A549 (cell line): ENCODE measurements around the gene CBY1. TPM values are rescaled to one million over a fixed set of nuclear protein-coding genes. Genes with fewer than 3 reads are reported as not detected.

ENCODE experiments used
- ATAC-seq, 2 experiments: fragments of 200-7000 bp in 1 of 2; fragments of >200 bp in 1 of 2; cut with Nextera tagmentation in 1 of 2; cut with Tn5 transposase in 1 of 2; 3 replicates each; pipeline versions ENCODE4 v1.8.0 to v1.9.1; 2018 to 2020; ENCODE audit warnings: mild to moderate bottlenecking in 1 of 2, moderate library complexity in 1 of 2
- CTCF ChIA-PET: fragments of 300-600 bp; sonication (Branson Sonifier 250); formaldehyde crosslinking; extraction: SDS; loops from one replicate; lab custom pipeline; 2021; ENCODE audit warnings: antibody characterized with exemption, inconsistent platforms; lab: Yijun Ruan, JAX
- POLR2A ChIA-PET: fragments of 350-600 bp; formaldehyde crosslinking; extraction: SDS; loops from one replicate; lab custom pipeline; 2021; ENCODE audit warnings: antibody characterized with exemption, inconsistent platforms; lab: Yijun Ruan, JAX
- DNase-seq, 2 experiments: peaks; one replicate each; pipeline versions ENCODE4 v3.0.0 to v3.0.0-alpha.2; 2011 to 2016; ENCODE audit warnings: low read depth in 1 of 2, low spot score in 1 of 2
- FAIRE-seq: peaks from 2 replicates; lab custom pipeline; 2011; peaks lifted over from hg19 to GRCh38; lab: Jason Lieb, UNC
- H3K27ac ChIP-seq, 2 experiments: fragments of >200 bp; sonication (Bioruptor Twin); formaldehyde crosslinking; 3 replicates each; pipeline ENCODE4 v1.5.1; 2016 to 2017
- H3K4me1 ChIP-seq: fragments of >200 bp; sonication (Bioruptor Twin); formaldehyde crosslinking; 3 replicates; pipeline ENCODE4 v1.6.1; 2016
- H3K4me2 ChIP-seq: fragments of >200 bp; sonication (Bioruptor Twin); formaldehyde crosslinking; 3 replicates; pipeline ENCODE4 v1.6.1; 2016
- H3K4me3 ChIP-seq: fragments of >200 bp; sonication (Bioruptor Twin); formaldehyde crosslinking; 3 replicates; pipeline ENCODE4 v1.5.1; 2016
- H3K9me3 ChIP-seq: fragments of >200 bp; sonication (Bioruptor Twin); formaldehyde crosslinking; 3 replicates; pipeline ENCODE4 v1.6.1; 2016
- BHLHE40 ChIP-seq: IDR thresholded peaks from 2 replicates; pipeline ENCODE4 v1.6.1; 2012; ENCODE audit warnings: low read depth, low read length, inconsistent platforms
- CBX2 ChIP-seq: fragments of 200-600 bp; sonication (generic); IDR thresholded peaks from 2 replicates; pipeline ENCODE4 v1.6.1; 2016; ENCODE audit warnings: low read depth, mild to moderate bottlenecking, borderline replicate concordance
- CBX8 ChIP-seq: fragments of 200-600 bp; sonication (generic); IDR thresholded peaks from 2 replicates; pipeline ENCODE4 v1.6.1; 2016
- EHMT2 ChIP-seq: fragments of 200-600 bp; sonication (generic); IDR thresholded peaks from 2 replicates; pipeline ENCODE4 v1.6.1; 2016; ENCODE audit warnings: antibody characterized with exemption, low read depth, mild to moderate bottlenecking, moderate library complexity
- EP300 ChIP-seq, 2 experiments: fragments of >200 bp; sonication (Bioruptor Twin); formaldehyde crosslinking; IDR thresholded peaks; 2 replicates in 1 of 2; 3 replicates in 1 of 2; pipeline ENCODE4 v1.6.1; 2016 to 2017
- FOSB ChIP-seq: fragments of 250-450 bp; sonication (Bioruptor Pico); IDR thresholded peaks from 2 replicates; pipeline ENCODE4 v1.5.0; 2020; ENCODE audit warnings: mild to moderate bottlenecking, moderate library complexity
- FOSL2 ChIP-seq, 2 experiments: fragments of 450-650 bp in 1 of 2; fragments of >200 bp in 1 of 2; sonication (Bioruptor Twin) in 1 of 2; formaldehyde crosslinking; IDR thresholded peaks; 2 replicates each; pipeline versions ENCODE4 v1.5.0 to v1.6.1; 2016 to 2020; ENCODE audit warnings: mild to moderate bottlenecking in 1 of 2, moderate library complexity in 1 of 2
- FOXS1 ChIP-seq: fragments of 250-450 bp; sonication (Bioruptor Pico); IDR thresholded peaks from 2 replicates; pipeline ENCODE4 v1.5.0; 2020; ENCODE audit warnings: mild to moderate bottlenecking, moderate library complexity
- HDAC2 ChIP-seq: fragments of 200-600 bp; sonication (generic); IDR thresholded peaks from 2 replicates; pipeline ENCODE4 v1.6.1; 2016
- JUN ChIP-seq, 2 experiments: fragments of >200 bp; sonication (Bioruptor Twin); formaldehyde crosslinking; IDR thresholded peaks; 2 replicates in 1 of 2; 3 replicates in 1 of 2; pipeline ENCODE4 v1.6.1; 2016 to 2017
- JUNB ChIP-seq: fragments of >200 bp; sonication (Bioruptor Twin); formaldehyde crosslinking; IDR thresholded peaks from 2 replicates; pipeline ENCODE4 v1.6.1; 2016
- KDM1A ChIP-seq: fragments of 200-600 bp; sonication (generic); IDR thresholded peaks from 2 replicates; pipeline ENCODE4 v1.6.1; 2016; ENCODE audit warnings: low read depth, mild to moderate bottlenecking
- KDM5A ChIP-seq: fragments of 200-600 bp; sonication (generic); IDR thresholded peaks from 2 replicates; pipeline ENCODE4 v1.6.1; 2016; ENCODE audit warnings: antibody characterized with exemption, mild to moderate bottlenecking
- MAZ ChIP-seq: fragments of 150-350 bp; IDR thresholded peaks from 2 replicates; pipeline ENCODE4 v1.6.1; 2014; ENCODE audit warnings: antibody characterized with exemption, low read depth, low read length, borderline replicate concordance
- MYC ChIP-seq: IDR thresholded peaks from 2 replicates; pipeline ENCODE4 v1.6.1; 2012; ENCODE audit warnings: mild to moderate bottlenecking, inconsistent platforms, low read length, improper control_type of control experiment, borderline replicate concordance
- NPAS2 ChIP-seq: fragments of 250-450 bp; sonication (Bioruptor Pico); IDR thresholded peaks from 2 replicates; pipeline ENCODE4 v1.8.0; 2022; ENCODE audit warnings: mild to moderate bottlenecking, moderate library complexity, borderline replicate concordance
- PHF8 ChIP-seq: fragments of 200-600 bp; sonication (generic); IDR thresholded peaks from 2 replicates; pipeline ENCODE4 v1.6.1; 2016; ENCODE audit warnings: low read depth, mild to moderate bottlenecking, antibody characterized with exemption, moderate library complexity, borderline replicate concordance
- SMC3 ChIP-seq: fragments of >200 bp; sonication (Bioruptor Twin); formaldehyde crosslinking; IDR thresholded peaks from 3 replicates; pipeline ENCODE4 v1.6.1; 2018; ENCODE audit warnings: inconsistent platforms
- WGBS: methylation state at CpG from one replicate; pipeline ENCODE4 v1.1.6; 2017; ENCODE audit errors: missing lambda C conversion rate; 5-methylcytosine and 5-hydroxymethylcytosine counted together
- polyA plus RNA-seq, 4 experiments: library from polyadenylated mRNA; depleted of rRNA in 3 of 4; stranded (reverse); fragments of >200 nt; fragmentation: RNase III in 1 of 4; extraction: RNeasy Plus Mini Kit Qiagen cat#74134 plus additional on column Dnase treatment in 1 of 4; gene quantifications; 2 replicates in 3 of 4; 3 replicates in 1 of 4; pipeline ENCODE4 v1.2.3, GENCODE V29; 2011 to 2017
- TF ChIP-seq, protein P1 (sequence below): IDR thresholded peaks from 2 replicates; pipeline ENCODE4 v1.6.1; 2012
- TF ChIP-seq, protein P2 (sequence below): fragments of >200 bp; sonication (Bioruptor Twin); formaldehyde crosslinking; IDR thresholded peaks from 2 replicates; pipeline ENCODE4 v1.6.1; 2016
- TF ChIP-seq, protein P3 (sequence below): fragments of 200-600 bp; sonication (generic); IDR thresholded peaks from 2 replicates; pipeline ENCODE4 v1.6.1; 2016; ENCODE audit warnings: antibody characterized with exemption, mild to moderate bottlenecking, moderate library complexity

CBY1 gene
- polyA plus RNA-seq, 2 of the 4 experiments (the other 2 are of a cell fraction): 19.4 to 20.8 TPM

DNA sequence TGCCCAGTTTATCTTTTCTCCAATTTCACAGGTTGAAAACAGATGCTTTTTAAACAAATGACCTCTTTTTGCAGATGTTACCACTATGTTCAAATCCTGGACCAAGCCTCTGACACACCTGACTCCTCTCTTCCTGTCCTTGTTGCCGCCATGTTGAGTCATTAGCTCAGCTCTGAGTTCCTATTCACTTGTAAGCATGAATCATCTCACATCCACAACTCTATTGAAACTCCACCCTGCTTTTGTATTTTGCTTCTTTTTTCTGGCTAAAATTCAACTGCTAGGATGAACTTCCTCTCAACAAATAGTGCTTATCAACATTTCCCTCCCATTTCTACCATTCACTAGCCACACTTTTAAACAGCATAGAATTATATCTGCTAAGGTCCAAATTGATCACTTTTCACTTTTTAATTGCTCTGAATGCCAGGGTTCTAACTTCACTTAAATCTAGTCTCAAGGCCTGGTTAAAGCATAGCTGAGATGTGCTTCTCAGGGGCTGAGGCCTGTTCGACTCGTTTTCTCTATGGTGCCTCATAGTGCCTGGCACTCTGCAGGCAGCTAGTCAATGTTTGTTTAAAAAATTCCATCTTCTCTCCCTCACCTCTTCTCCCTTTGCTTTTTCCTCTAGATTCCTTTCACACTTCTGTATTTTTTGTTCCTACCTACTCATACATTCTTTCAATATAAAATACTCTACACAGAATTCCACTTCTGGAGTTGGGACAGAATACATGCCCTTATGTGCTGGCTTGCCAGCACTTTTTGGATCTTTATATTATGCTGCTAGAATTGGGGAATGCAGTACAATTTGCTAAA lies 40.4 kb downstream of the CBY1 start:
- Histone ChIP-seq H3K9me3 (no peaks in the 10 kb centered on the region), H3K4me2 (peak overlapping the region; percentile 86), H3K27ac (peak overlapping the region; percentile 56 to 80), H3K4me1 (peaks cover 53% of the 10 kb centered on the region), H3K4me3 (0 out of 3 replicates have a peak overlapping the region, but pooled peaks have one; percentile 6)
- TF ChIP-seq EHMT2 (no peak), SMC3 (no peak), FOSL2 (IDR thresholded peaks at IDR 0.05) (no peak), FOSL2 (CRISPR knock-in tag; IDR thresholded peaks at IDR 0.05) (peak; percentile 50), FOSB (CRISPR knock-in tag) (no peak; the same call in 1 of the 2 replicates), NPAS2 (CRISPR knock-in tag) (no peak)
- POLR2A ChIA-PET: interaction anchor here (1.0 to 2.9 kb wide), 3 partner anchors 9 to 15 kb away, joined by 3 to 15 read pairs (median 3); partner anchors contain the start of genes GTPBP1 and TOMM22
- FAIRE-seq: no peak
- ATAC-seq: peak in 1 of 2 experiments; percentile 44; a peak in 3 of 6 replicates
- 7% methylated on average over 3 of the region's 3 CpGs for WGBS
- DNase-seq: peak; percentile 57 to 61
- CTCF ChIA-PET: interaction anchor here (1.1 to 5.6 kb wide), 3 partner anchors 15 to 645 kb away, joined by 3 to 47 read pairs (median 3); partner anchors contain the start of gene TOMM22

DNA sequence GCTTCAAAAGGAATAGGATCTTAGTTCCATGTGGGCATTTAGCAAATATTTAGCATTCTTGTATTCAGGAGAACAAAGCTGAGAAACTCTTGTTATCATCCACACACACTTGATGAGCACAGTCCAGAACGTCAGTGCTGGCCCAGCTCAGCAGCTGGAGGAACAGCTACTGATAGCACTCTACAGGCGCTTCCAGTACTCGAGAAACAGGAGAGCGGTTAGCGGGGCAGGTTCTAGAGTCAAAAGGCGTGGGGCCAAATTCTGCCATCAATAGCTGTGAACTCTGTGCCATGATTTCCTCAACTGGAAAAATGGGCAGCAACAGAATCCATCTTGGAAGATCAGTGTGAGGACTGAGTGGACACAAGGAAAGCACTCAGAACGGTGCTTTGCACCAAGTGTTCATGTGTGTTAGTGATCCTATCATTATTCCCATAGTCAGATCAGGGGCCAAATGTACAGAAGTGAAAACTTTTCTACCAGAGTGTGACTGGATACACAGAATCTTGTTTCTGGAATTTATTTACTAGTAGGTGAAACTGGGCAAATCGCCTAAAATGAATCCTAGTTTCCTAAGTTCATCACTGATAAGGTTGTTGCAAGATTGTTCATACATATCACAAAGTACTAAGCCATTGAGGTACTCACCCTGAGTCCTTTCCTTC lies 41.1 kb downstream of the CBY1 start:
- 59% methylated on average over 5 of the region's 8 CpGs for WGBS
- Histone ChIP-seq H3K27ac (peak overlapping the region; percentile 56 to 80; a peak in 5 of 6 replicates), H3K4me2 (peak overlapping the region; percentile 86), H3K4me1 (peaks cover 53% of the 10 kb centered on the region)
- CTCF ChIA-PET: interaction anchor here (1.1 to 5.6 kb wide), 4 partner anchors 15 to 645 kb away, joined by 3 to 47 read pairs (median 3); partner anchors contain the start of gene TOMM22
- DNase-seq: no peak
- POLR2A ChIA-PET: interaction anchor here (1.0 to 2.9 kb wide), 4 partner anchors 8 to 16 kb away, joined by 3 to 15 read pairs (median 8); partner anchors contain the start of genes GTPBP1 and TOMM22
- ATAC-seq: no peak
- no peak for FAIRE-seq
- no peak for TF ChIP-seq KDM1A
- TF ChIP-seq EP300 (IDR thresholded peaks at IDR 0.05): no peak
- TF ChIP-seq KDM5A: no peak
- no peak for TF ChIP-seq JUN (IDR thresholded peaks at IDR 0.05)
- TF ChIP-seq CBX2: no peak
- no peak for TF ChIP-seq MYC
- no peak for TF ChIP-seq PHF8
- TF ChIP-seq, protein P1, sequence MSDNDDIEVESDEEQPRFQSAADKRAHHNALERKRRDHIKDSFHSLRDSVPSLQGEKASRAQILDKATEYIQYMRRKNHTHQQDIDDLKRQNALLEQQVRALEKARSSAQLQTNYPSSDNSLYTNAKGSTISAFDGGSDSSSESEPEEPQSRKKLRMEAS: no peak
- TF ChIP-seq NPAS2 (CRISPR knock-in tag): no peak
- no peak for TF ChIP-seq FOXS1 (CRISPR knock-in tag)
- TF ChIP-seq HDAC2: no peak
- TF ChIP-seq JUNB: no peak
- TF ChIP-seq, protein P2, sequence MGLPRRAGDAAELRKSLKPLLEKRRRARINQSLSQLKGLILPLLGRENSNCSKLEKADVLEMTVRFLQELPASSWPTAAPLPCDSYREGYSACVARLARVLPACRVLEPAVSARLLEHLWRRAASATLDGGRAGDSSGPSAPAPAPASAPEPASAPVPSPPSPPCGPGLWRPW: no peak
- TF ChIP-seq MAZ: no peak
- TF ChIP-seq, all 56 proteins: peak for 0
- no peaks in the 10 kb centered on the region for H3K9me3 ChIP-seq
- H3K4me3 ChIP-seq: 0 out of 3 replicates have a peak overlapping the region, but pooled peaks have one; percentile 6

DNA sequence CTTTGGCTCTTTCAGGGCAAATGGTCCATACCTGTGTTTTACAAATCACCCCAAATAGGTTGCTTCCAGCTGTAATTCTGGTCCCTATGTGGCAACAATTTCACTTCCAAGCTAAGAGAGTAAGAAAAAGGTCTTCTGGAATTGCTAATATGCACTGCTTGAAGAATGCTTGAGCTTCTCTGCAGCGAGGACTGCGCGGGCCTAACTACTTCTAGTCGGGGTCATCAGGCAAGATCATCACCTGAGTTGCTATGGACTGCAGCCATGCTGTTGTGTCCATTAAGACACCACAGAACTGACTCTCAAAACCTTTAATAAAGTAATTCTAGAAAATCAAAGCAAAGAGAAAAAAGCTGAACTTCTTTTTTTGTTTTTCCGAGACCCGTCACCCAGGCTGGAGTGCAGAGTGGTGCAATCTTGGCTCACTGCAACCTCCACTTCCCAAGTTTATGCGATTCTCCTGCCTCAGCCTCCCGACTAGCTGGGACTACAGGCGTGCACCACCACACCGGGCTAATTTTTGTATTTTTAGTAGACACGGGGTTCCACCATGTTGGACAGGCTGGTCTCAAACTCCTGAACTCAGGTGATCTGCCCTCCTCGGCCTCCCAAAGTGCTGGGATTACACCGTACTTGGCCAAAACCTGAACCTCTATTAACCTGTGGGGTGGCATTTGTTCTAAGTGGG lies 42.1 kb downstream of the CBY1 start:
- Histone ChIP-seq H3K4me2 (peak overlapping the region; percentile 86), H3K4me3 (peak overlapping the region; percentile 88), H3K27ac (peak overlapping the region in 1 of 2 experiments; percentile 99; a peak in 3 of 6 replicates), H3K4me1 (peaks cover 53% of the 10 kb centered on the region), H3K9me3 (no peaks in the 10 kb centered on the region)
- TF ChIP-seq CBX8: no peak
- TF ChIP-seq, protein P3, sequence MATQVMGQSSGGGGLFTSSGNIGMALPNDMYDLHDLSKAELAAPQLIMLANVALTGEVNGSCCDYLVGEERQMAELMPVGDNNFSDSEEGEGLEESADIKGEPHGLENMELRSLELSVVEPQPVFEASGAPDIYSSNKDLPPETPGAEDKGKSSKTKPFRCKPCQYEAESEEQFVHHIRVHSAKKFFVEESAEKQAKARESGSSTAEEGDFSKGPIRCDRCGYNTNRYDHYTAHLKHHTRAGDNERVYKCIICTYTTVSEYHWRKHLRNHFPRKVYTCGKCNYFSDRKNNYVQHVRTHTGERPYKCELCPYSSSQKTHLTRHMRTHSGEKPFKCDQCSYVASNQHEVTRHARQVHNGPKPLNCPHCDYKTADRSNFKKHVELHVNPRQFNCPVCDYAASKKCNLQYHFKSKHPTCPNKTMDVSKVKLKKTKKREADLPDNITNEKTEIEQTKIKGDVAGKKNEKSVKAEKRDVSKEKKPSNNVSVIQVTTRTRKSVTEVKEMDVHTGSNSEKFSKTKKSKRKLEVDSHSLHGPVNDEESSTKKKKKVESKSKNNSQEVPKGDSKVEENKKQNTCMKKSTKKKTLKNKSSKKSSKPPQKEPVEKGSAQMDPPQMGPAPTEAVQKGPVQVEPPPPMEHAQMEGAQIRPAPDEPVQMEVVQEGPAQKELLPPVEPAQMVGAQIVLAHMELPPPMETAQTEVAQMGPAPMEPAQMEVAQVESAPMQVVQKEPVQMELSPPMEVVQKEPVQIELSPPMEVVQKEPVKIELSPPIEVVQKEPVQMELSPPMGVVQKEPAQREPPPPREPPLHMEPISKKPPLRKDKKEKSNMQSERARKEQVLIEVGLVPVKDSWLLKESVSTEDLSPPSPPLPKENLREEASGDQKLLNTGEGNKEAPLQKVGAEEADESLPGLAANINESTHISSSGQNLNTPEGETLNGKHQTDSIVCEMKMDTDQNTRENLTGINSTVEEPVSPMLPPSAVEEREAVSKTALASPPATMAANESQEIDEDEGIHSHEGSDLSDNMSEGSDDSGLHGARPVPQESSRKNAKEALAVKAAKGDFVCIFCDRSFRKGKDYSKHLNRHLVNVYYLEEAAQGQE: no peak
- no peak for TF ChIP-seq BHLHE40
- TF ChIP-seq FOSB (CRISPR knock-in tag): no peak
- ChIA-PET POLR2A (interaction anchor here (0.6 to 2.9 kb wide), 2 partner anchors 17 to 207 kb away, joined by 6 to 12 read pairs; partner anchors contain the start of gene TOMM22), CTCF (interaction anchor here (1.2 to 5.6 kb wide), 2 partner anchors 16 to 27 kb away, joined by 3 to 47 read pairs; partner anchors contain the start of gene TOMM22)
- DNase-seq (no peak), ATAC-seq (no peak), FAIRE-seq (no peak)
- WGBS: 97% methylated on average over 13 of the region's 13 CpGs
